NCI-H1417 (cell line): ENCODE measurements around the gene FCRL6.

Experiments used
- DNase-seq, 3 experiments: peaks; one replicate each; lab custom pipeline; 2025; lab: John Stamatoyannopoulos, UW

FCRL6 gene

GRCh38 chr1:159835356-159835755, 33.2 kb downstream of the FCRL6 start:
- DNase-seq = no peak

GRCh38 chr1:159835862-159836525, 33.8 kb downstream of the FCRL6 start:
- DNase-seq = no peak

- no peak for DNase-seq
Observed at GRCh38 chr1:159838715-159839114, 36.6 kb downstream of the FCRL6 start.

- no peak for DNase-seq
Observed at GRCh38 chr1:159839116-159839849, 37.1 kb downstream of the FCRL6 start.

GRCh38 chr1:159841749-159842148, 39.6 kb downstream of the FCRL6 start:
- no peak for DNase-seq

- no peak for DNase-seq
Observed at GRCh38 chr1:159843459-159843858, 41.3 kb downstream of the FCRL6 start.

GRCh38 chr1:159845751-159846629, 43.8 kb downstream of the FCRL6 start:
- DNase-seq = no peak

- DNase-seq = no peak
Observed at GRCh38 chr1:159847231-159847630, 45.1 kb downstream of the FCRL6 start.

- DNase-seq = no peak
Observed at GRCh38 chr1:159848326-159848725, 46.2 kb downstream of the FCRL6 start.

GRCh38 chr1:159849626-159850366, 47.6 kb downstream of the FCRL6 start:
- DNase-seq = no peak

- DNase-seq = no peak
Observed at GRCh38 chr1:159851407-159851806, 49.2 kb downstream of the FCRL6 start.

- peak in 1 of 3 experiments; percentile 56 for DNase-seq
Observed at GRCh38 chr1:159853417-159854115, 51.4 kb downstream of the FCRL6 start.

- peak; percentile 81 to 83 (median 83) for DNase-seq
Observed at GRCh38 chr1:159854116-159854692, 52.0 kb downstream of the FCRL6 start.

- peak; percentile 89 to 93 (median 91) for DNase-seq
Observed at GRCh38 chr1:159854693-159855192, 52.6 kb downstream of the FCRL6 start.

- DNase-seq = no peak
Observed at GRCh38 chr1:159855709-159856108, 53.5 kb downstream of the FCRL6 start.

GRCh38 chr1:159856576-159856975, 54.4 kb downstream of the FCRL6 start:
- DNase-seq = peak in 2 of 3 experiments; percentile 5 to 11

- DNase-seq = no peak
Observed at GRCh38 chr1:159857889-159858288, 55.7 kb downstream of the FCRL6 start.

GRCh38 chr1:159859767-159860322, 57.7 kb downstream of the FCRL6 start:
- peak in 1 of 3 experiments; percentile 5 for DNase-seq

- no peak for DNase-seq
Observed at GRCh38 chr1:159860456-159860855, 58.3 kb downstream of the FCRL6 start.

- DNase-seq = no peak
Observed at GRCh38 chr1:159861218-159861617, 59.1 kb downstream of the FCRL6 start.
